ENCODE results near the gene TYMP. TPM values are rescaled to one million over a fixed set of nuclear protein-coding genes. Genes with fewer than 3 reads are reported as not detected.

Gene TYMP
- total RNA-seq, 1 experiment from 2014 or later = 12.3 TPM

GRCh38 chr22:50527921-50528681, 1.7 kb downstream of the TYMP start:
- no peaks in the 10 kb centered on the region for H3F3A ChIP-seq (ENCODE audit: low read length, unreplicated experiment)
- H3K9me3 ChIP-seq (ENCODE audit: low read length) = no peaks in the 10 kb centered on the region
- no peak for ATAC-seq
- intact Hi-C loops (cut with micrococcal nuclease) = loop anchor here (5.0 kb wide), 2 partner anchors 34 to 94 kb away; partner anchors contain the start of gene SYCE3
- H3K4me1 ChIP-seq (ENCODE audit: insufficient read depth, low read length) = peaks cover 19% of the 10 kb centered on the region; the same call in 1 of the 2 replicates
- no peak overlapping the region for H3K4me3 ChIP-seq (ENCODE audit: low read length)
- no peaks in the 10 kb centered on the region for H3K36me3 ChIP-seq (ENCODE audit: low read depth, low read length)
- no peak for DNase-seq
- no peak for TF ChIP-seq CTCF (conservative IDR thresholded peaks at IDR 0.05; ENCODE audit: low read depth, low read length)
- TF ChIP-seq EZH2 (IDR thresholded peaks at IDR 0.05; ENCODE audit: low read length, unreplicated experiment) = no peak
- no peak for TF ChIP-seq EZH2phosphoT487 (IDR thresholded peaks at IDR 0.05; ENCODE audit: borderline replicate concordance, low read length)
- H3K9ac ChIP-seq (ENCODE audit: low read length) = no peak overlapping the region
- no TSS peak for BruUV-seq (replicated peaks)
- H3K9me2 ChIP-seq (replicated peaks; ENCODE audit: low read length) = no peaks in the 10 kb centered on the region
- H4K20me1 ChIP-seq (ENCODE audit: low read length) = no peaks in the 10 kb centered on the region; the same call in 1 of the 2 replicates
- H3K79me2 ChIP-seq (ENCODE audit: low read length) = peaks cover 25% of the 10 kb centered on the region
- no peak overlapping the region for H3K4me2 ChIP-seq (ENCODE audit: low read length)
- ChIA-PET CTCF (no interaction called here), POLR2A (ENCODE audit: unreplicated experiment) (no interaction called here)
- H3K27ac ChIP-seq (ENCODE audit: low read length) = no peak overlapping the region
- H3K27me3 ChIP-seq (ENCODE audit: low read length) = no peaks in the 10 kb centered on the region
- H2AFZ ChIP-seq (ENCODE audit: low read length) = no peak overlapping the region

GRCh38 chr22:50526834-50527801, 2.7 kb downstream of the TYMP start:
- Histone ChIP-seq H3K9ac (ENCODE audit: low read length) (peak overlapping the region; percentile 94), H3K79me2 (ENCODE audit: low read length) (peaks cover 25% of the 10 kb centered on the region), H3K27ac (ENCODE audit: low read length) (peak overlapping the region; percentile 78), H3K9me3 (ENCODE audit: low read length) (no peaks in the 10 kb centered on the region), H3F3A (ENCODE audit: low read length, unreplicated experiment) (no peaks in the 10 kb centered on the region), H3K4me3 (ENCODE audit: low read length) (peak overlapping the region; percentile 81), H3K4me2 (ENCODE audit: low read length) (peak overlapping the region; percentile 98), H3K4me1 (ENCODE audit: insufficient read depth, low read length) (peaks cover 19% of the 10 kb centered on the region; the same call in 1 of the 2 replicates), H2AFZ (ENCODE audit: low read length) (peak overlapping the region; percentile 75), H4K20me1 (ENCODE audit: low read length) (no peaks in the 10 kb centered on the region; the same call in 1 of the 2 replicates), H3K9me2 (replicated peaks; ENCODE audit: low read length) (no peaks in the 10 kb centered on the region), H3K27me3 (ENCODE audit: low read length) (no peaks in the 10 kb centered on the region), H3K36me3 (ENCODE audit: low read depth, low read length) (no peaks in the 10 kb centered on the region)
- TF ChIP-seq CTCF (conservative IDR thresholded peaks at IDR 0.05; ENCODE audit: low read depth, low read length) = no peak
- no peak for TF ChIP-seq EZH2 (IDR thresholded peaks at IDR 0.05; ENCODE audit: low read length, unreplicated experiment)
- no peak for TF ChIP-seq EZH2phosphoT487 (IDR thresholded peaks at IDR 0.05; ENCODE audit: borderline replicate concordance, low read length)
- POLR2A ChIA-PET (ENCODE audit: unreplicated experiment) = no interaction called here
- no TSS peak for BruUV-seq (replicated peaks)
- intact Hi-C loops (cut with micrococcal nuclease) = loop anchor here (5.0 kb wide), 2 partner anchors 35 to 95 kb away; partner anchors contain the start of gene SYCE3
- ATAC-seq (peak; percentile 9), DNase-seq (peak; percentile 37)
- CTCF ChIA-PET = interaction anchor here (0.6 kb wide), 2 partner anchors 9 to 290 kb away, joined by 6 to 12 read pairs; no protein-coding TSS in a partner anchor
